Fibroblast of skin of right biceps (primary cell): ENCODE results near the gene MCC.
A peak's percentile ranks its signal among the peaks of the same experiment; 100 is the strongest.

Experiments
- DNase-seq: peaks from one replicate; pipeline ENCODE4 v3.0.0-alpha.2; 2013

Gene MCC

GRCh38 chr5:113302120-113302519 is 186.1 kb downstream of the MCC start:
- no peak for DNase-seq

GRCh38 chr5:113299591-113299990 is 188.7 kb downstream of the MCC start:
- DNase-seq, result no peak

- peak; percentile 41 for DNase-seq
Measured at GRCh38 chr5:113296676-113297075, 191.6 kb downstream of the MCC start.

GRCh38 chr5:113295111-113295539 is 193.1 kb downstream of the MCC start:
- DNase-seq, result no peak

- DNase-seq, result peak; percentile 90
Measured at GRCh38 chr5:113294311-113295110, 193.7 kb downstream of the MCC start.

GRCh38 chr5:113293975-113294310 is 194.3 kb downstream of the MCC start:
- peak; percentile 31 for DNase-seq

GRCh38 chr5:113293068-113293974 is 194.9 kb downstream of the MCC start:
- no peak for DNase-seq

- no peak for DNase-seq
Measured at GRCh38 chr5:113292462-113292861, 195.8 kb downstream of the MCC start.

GRCh38 chr5:113283558-113283957 is 204.7 kb downstream of the MCC start:
- DNase-seq, result no peak

- DNase-seq, result no peak
Measured at GRCh38 chr5:113282472-113282871, 205.8 kb downstream of the MCC start.

GRCh38 chr5:113281194-113281593 is 207.1 kb downstream of the MCC start:
- DNase-seq, result no peak

GRCh38 chr5:113280541-113280940 is 207.7 kb downstream of the MCC start:
- DNase-seq, result no peak

GRCh38 chr5:113278976-113279375 is 209.3 kb downstream of the MCC start:
- peak; percentile 41 for DNase-seq

- DNase-seq, result no peak
Measured at GRCh38 chr5:113276493-113276892, 211.8 kb downstream of the MCC start.

GRCh38 chr5:113276001-113276400 is 212.3 kb downstream of the MCC start:
- peak; percentile 65 for DNase-seq

- no peak for DNase-seq
Measured at GRCh38 chr5:113274836-113275414, 213.3 kb downstream of the MCC start.

GRCh38 chr5:113273948-113274347 is 214.3 kb downstream of the MCC start:
- DNase-seq, result no peak

GRCh38 chr5:113271745-113272454 is 216.4 kb downstream of the MCC start:
- DNase-seq, result no peak

GRCh38 chr5:113271015-113271414 is 217.2 kb downstream of the MCC start:
- peak; percentile 45 for DNase-seq

- no peak for DNase-seq
Measured at GRCh38 chr5:113270086-113270485, 218.2 kb downstream of the MCC start.

- DNase-seq, result no peak
Measured at GRCh38 chr5:113269023-113269997, 218.9 kb downstream of the MCC start.

- DNase-seq, result no peak
Measured at GRCh38 chr5:113268232-113268631, 220.0 kb downstream of the MCC start.
